H1 (cell line): ENCODE results near the gene TGM1. TPM values are rescaled to one million over a fixed set of nuclear protein-coding genes. Genes with fewer than 3 reads are reported as not detected.

Experiments
- CTCF ChIA-PET: fragments of 300-600 bp; sonication (Branson Sonifier 250); formaldehyde crosslinking; loops from one replicate; lab custom pipeline; 2021; ENCODE audit not compliant: partially characterized antibody; lab: Charles Lee
- POLR2A ChIA-PET: fragments of 300-600 bp; sonication (Branson Sonifier 250); formaldehyde crosslinking; loops from one replicate; lab custom pipeline; 2021; ENCODE audit warnings: inconsistent platforms; ENCODE audit not compliant: partially characterized antibody; lab: Charles Lee
- DNase-seq, 2 experiments: peaks; one replicate each; pipeline versions ENCODE4 v3.0.0 to v3.0.0-alpha.2; 2010 to 2022; ENCODE audit warnings: low spot score in 2 of 2, low read depth in 1 of 2, mixed read lengths in 1 of 2
- FAIRE-seq: peaks from 2 replicates; lab custom pipeline; 2011; peaks lifted over from hg19 to GRCh38; lab: Jason Lieb, UNC
- H2AFZ ChIP-seq: 2 replicates; pipeline ENCODE4 v1.8.1; 2012; ENCODE audit warnings: low read length, inconsistent platforms
- H2AK5ac ChIP-seq: 2 replicates; pipeline ENCODE4 v1.6.1; 2013; ENCODE audit warnings: low read depth, low read length
- H2BK120ac ChIP-seq: replicated peaks from 2 replicates; pipeline ENCODE3; 2013; ENCODE audit warnings: low read depth, low read length, inconsistent platforms
- H2BK12ac ChIP-seq: 2 replicates; pipeline ENCODE4 v1.6.1; 2013; ENCODE audit warnings: low read depth, low read length
- H2BK15ac ChIP-seq: 2 replicates; pipeline ENCODE4 v1.6.1; 2013; ENCODE audit warnings: low read length
- H2BK20ac ChIP-seq: 2 replicates; pipeline ENCODE4 v1.6.1; 2013; ENCODE audit warnings: low read length
- H2BK5ac ChIP-seq: 2 replicates; pipeline ENCODE4 v1.6.1; 2013; ENCODE audit warnings: low read depth, low read length
- H3K14ac ChIP-seq: 2 replicates; pipeline ENCODE4 v1.6.1; 2013; ENCODE audit warnings: inconsistent platforms; ENCODE audit not compliant: insufficient read length
- H3K18ac ChIP-seq: 2 replicates; pipeline ENCODE4 v1.6.1; 2013; ENCODE audit warnings: low read length; ENCODE audit errors: extremely low read depth
- H3K23ac ChIP-seq: 2 replicates; pipeline ENCODE4 v1.6.1; 2013; ENCODE audit warnings: inconsistent platforms; ENCODE audit not compliant: insufficient read length
- H3K23me2 ChIP-seq: 2 replicates; pipeline ENCODE4 v1.6.1; 2013; ENCODE audit warnings: low read depth, low read length
- H3K27ac ChIP-seq: 2 replicates; pipeline ENCODE4 v1.6.1; 2011; ENCODE audit warnings: low read depth, low read length, inconsistent platforms
- H3K27me3 ChIP-seq, 4 experiments: replicated peaks in 1 of 4; 1 replicate in 1 of 4; 2 replicates in 3 of 4; pipeline versions ENCODE4 v1.6.1 to v1.8.1; 2011 to 2013; ENCODE audit warnings: low read length in 3 of 4, mild to moderate bottlenecking in 3 of 4, inconsistent platforms in 2 of 4, mixed read lengths in 2 of 4, moderate library complexity in 1 of 4; ENCODE audit not compliant: control insufficient read depth in 3 of 4, insufficient read depth in 3 of 4; ENCODE audit errors: extremely low read depth in 1 of 4
- H3K36me3 ChIP-seq, 4 experiments: 2 replicates each; pipeline versions ENCODE4 v1.6.1 to v1.8.1; 2011 to 2013; ENCODE audit warnings: mild to moderate bottlenecking in 4 of 4, low read length in 3 of 4, moderate library complexity in 2 of 4, control low read depth in 1 of 4, inconsistent platforms in 1 of 4; ENCODE audit not compliant: insufficient read depth in 4 of 4, control insufficient read depth in 2 of 4
- H3K4ac ChIP-seq: replicated peaks from 2 replicates; pipeline ENCODE3; 2013; ENCODE audit warnings: low read length, low read depth, mixed read lengths, inconsistent platforms; ENCODE audit not compliant: insufficient read length
- H3K4me1 ChIP-seq, 4 experiments: replicated peaks in 1 of 4; 1 replicate in 1 of 4; 2 replicates in 3 of 4; pipeline versions ENCODE4 v1.6.1 to v1.8.1; 2011 to 2013; ENCODE audit warnings: low read length in 3 of 4, inconsistent platforms in 2 of 4, mixed read lengths in 1 of 4; ENCODE audit not compliant: insufficient read depth in 4 of 4, control insufficient read depth in 3 of 4
- H3K4me2 ChIP-seq, 2 experiments: 2 replicates each; pipeline versions ENCODE4 v1.6.1 to v1.8.1; 2011 to 2013; ENCODE audit warnings: low read depth in 2 of 2, low read length in 2 of 2, control low read depth in 1 of 2, inconsistent platforms in 1 of 2, mild to moderate bottlenecking in 1 of 2; ENCODE audit not compliant: insufficient read depth in 1 of 2
- H3K4me3 ChIP-seq, 4 experiments: fragments of 200-600, 300-600 bp in 1 of 4; sonication (generic), shearing (Covaris generic), sonication (Bioruptor Twin) in 1 of 4; 2 replicates each; pipeline versions ENCODE4 v1.5.1 to v1.8.1; 2011 to 2016; ENCODE audit warnings: low read length in 4 of 4, low read depth in 3 of 4, control low read depth in 2 of 4, inconsistent platforms in 2 of 4, mild to moderate bottlenecking in 2 of 4, mixed read lengths in 1 of 4, moderate library complexity in 1 of 4; ENCODE audit not compliant: insufficient read depth in 2 of 4; ENCODE audit errors: extremely low read depth in 1 of 4
- H3K56ac ChIP-seq: replicated peaks from 2 replicates; pipeline ENCODE3; 2013; ENCODE audit warnings: low read depth, mild to moderate bottlenecking, mixed read lengths, low read length, inconsistent platforms; ENCODE audit not compliant: insufficient read length
- H3K79me1 ChIP-seq: 2 replicates; pipeline ENCODE4 v1.6.1; 2013; ENCODE audit warnings: low read depth, low read length, control low read depth
- H3K79me2 ChIP-seq, 2 experiments: 2 replicates each; pipeline versions ENCODE4 v1.6.1 to v1.8.1; 2012 to 2013; ENCODE audit warnings: low read length in 2 of 2, mild to moderate bottlenecking in 2 of 2, inconsistent platforms in 1 of 2; ENCODE audit not compliant: insufficient read depth in 2 of 2, control insufficient read depth in 1 of 2
- H3K9ac ChIP-seq, 4 experiments: replicated peaks in 1 of 4; 1 replicate in 1 of 4; 2 replicates in 3 of 4; pipeline versions ENCODE4 v1.6.1 to v1.8.1; 2011 to 2013; ENCODE audit warnings: low read depth in 3 of 4, low read length in 3 of 4, control low read depth in 2 of 4, mild to moderate bottlenecking in 2 of 4, moderate library complexity in 2 of 4, inconsistent platforms in 1 of 4; ENCODE audit errors: extremely low read depth in 1 of 4
- H3K9me3 ChIP-seq, 2 experiments: 2 replicates each; pipeline versions ENCODE4 v1.6.1 to v1.8.1; 2012 to 2013; ENCODE audit warnings: mild to moderate bottlenecking in 2 of 2, moderate library complexity in 2 of 2, control low read depth in 1 of 2, inconsistent platforms in 1 of 2, low read depth in 1 of 2, low read length in 1 of 2, mixed read lengths in 1 of 2; ENCODE audit not compliant: insufficient read depth in 2 of 2
- H4K20me1 ChIP-seq, 2 experiments: replicated peaks in 1 of 2; 2 replicates each; pipeline versions ENCODE3 to v1.8.1; 2011 to 2013; ENCODE audit warnings: inconsistent platforms in 2 of 2, low read length in 2 of 2, mild to moderate bottlenecking in 1 of 2; ENCODE audit not compliant: insufficient read depth in 2 of 2, control insufficient read depth in 1 of 2
- H4K5ac ChIP-seq: 2 replicates; pipeline ENCODE4 v1.6.1; 2013; ENCODE audit warnings: low read length, low read depth, mixed read lengths, inconsistent platforms; ENCODE audit not compliant: insufficient read length
- H4K8ac ChIP-seq: 2 replicates; pipeline ENCODE4 v1.8.0; 2013; ENCODE audit warnings: mild to moderate bottlenecking, moderate library complexity, low read length, inconsistent platforms; ENCODE audit not compliant: insufficient read depth; ENCODE audit errors: extremely low read depth
- H4K91ac ChIP-seq: replicated peaks from 2 replicates; pipeline ENCODE3; 2013; ENCODE audit warnings: low read length, mixed read lengths, inconsistent platforms; ENCODE audit not compliant: insufficient read length
- EGR1 ChIP-seq: IDR thresholded peaks from 2 replicates; pipeline ENCODE4 v1.6.1; 2011; ENCODE audit warnings: low read depth, low read length, borderline replicate concordance
- GABPA ChIP-seq: IDR thresholded peaks from 2 replicates; pipeline ENCODE4 v1.6.1; 2011; ENCODE audit warnings: mild to moderate bottlenecking, low read length, moderate library complexity, borderline replicate concordance; ENCODE audit not compliant: insufficient read depth
- HDAC2 ChIP-seq, 2 experiments: fragments of 300-600 bp in 1 of 2; sonication (generic) in 1 of 2; IDR thresholded peaks; 2 replicates each; pipeline ENCODE4 v1.6.1; 2011 to 2012; ENCODE audit warnings: low read depth in 2 of 2, low read length in 2 of 2, mild to moderate bottlenecking in 2 of 2, moderate library complexity in 2 of 2, borderline replicate concordance in 1 of 2, inconsistent platforms in 1 of 2
- HDAC6 ChIP-seq: IDR thresholded peaks from one replicate; pipeline ENCODE4 v1.7.1; 2012; ENCODE audit warnings: low read depth, mild to moderate bottlenecking, inconsistent platforms, low read length, moderate library complexity
- KDM4A ChIP-seq: IDR thresholded peaks from one replicate; pipeline ENCODE4 v1.7.1; 2012; ENCODE audit warnings: low read depth, mild to moderate bottlenecking, moderate library complexity, low read length, inconsistent platforms; ENCODE audit not compliant: severe bottlenecking
- KDM5A ChIP-seq: fragments of 200-600 bp; IDR thresholded peaks from 2 replicates; pipeline ENCODE4 v1.7.1; 2012; ENCODE audit warnings: mild to moderate bottlenecking, low read length, inconsistent platforms, mixed read lengths
- NANOG ChIP-seq: IDR thresholded peaks from 2 replicates; pipeline ENCODE4 v1.6.1; 2011; ENCODE audit warnings: low read length, low read depth, mild to moderate bottlenecking, inconsistent platforms; ENCODE audit not compliant: insufficient read depth, poor library complexity, severe bottlenecking
- NRF1 ChIP-seq: IDR thresholded peaks from 2 replicates; pipeline ENCODE4 v1.6.1; 2011; ENCODE audit warnings: mild to moderate bottlenecking, low read depth, low read length, improper control_type of control experiment
- PHF8 ChIP-seq: fragments of 200-600 bp; sonication (generic); conservative IDR thresholded peaks from 2 replicates; pipeline ENCODE4 v1.7.1; 2012; ENCODE audit warnings: low read depth, mild to moderate bottlenecking, inconsistent platforms, low read length, moderate library complexity
- RFX5 ChIP-seq: IDR thresholded peaks from 2 replicates; pipeline ENCODE4 v1.6.1; 2011; ENCODE audit warnings: low read depth, low read length, improper control_type of control experiment, borderline replicate concordance
- SIN3A ChIP-seq, 2 experiments: IDR thresholded peaks in 1 of 2; conservative IDR thresholded peaks in 1 of 2; 2 replicates each; pipeline ENCODE4 v1.6.1; 2011 to 2012; ENCODE audit warnings: low read length in 2 of 2, improper control_type of control experiment in 1 of 2, low read depth in 1 of 2, mild to moderate bottlenecking in 1 of 2
- WGBS, 2 experiments: shearing (Covaris generic) in 1 of 2; methylation state at CpG; one replicate each; pipeline versions ENCODE4 v1.1.6 to v1.1.7; 2013 to 2015; ENCODE audit warnings: low lambda C conversion rate in 2 of 2, mixed read lengths in 2 of 2, inconsistent platforms in 1 of 2, low coverage in 1 of 2, missing lambda C conversion rate in 1 of 2; ENCODE audit not compliant: insufficient replicate concordance in 2 of 2, insufficient coverage in 1 of 2, insufficient read length in 1 of 2; ENCODE audit errors: extremely low coverage in 1 of 2, missing lambda C conversion rate in 1 of 2; 5-methylcytosine and 5-hydroxymethylcytosine counted together
- polyA plus RNA-seq, 7 experiments: library from polyadenylated mRNA; depleted of rRNA in 3 of 7; stranded (reverse) in 5 of 7; unstranded in 2 of 7; fragments of >200 nt in 5 of 7; fragments of 200-250 nt in 2 of 7; gene quantifications; 1 replicate in 5 of 7; 2 replicates in 1 of 7; 4 replicates in 1 of 7; pipeline versions ENCODE4 v1.2.1 to v1.2.3, GENCODE V29; 2011 to 2013; ENCODE audit warnings: missing spikeins in 2 of 7, mixed read lengths in 2 of 7
- total RNA-seq: library from RNA; stranded (reverse); fragmentation: NEBNext Ultra II Directional; extraction: Animal tissue kit (Norgen Biotek cat#: 25700); gene quantifications from 2 replicates; pipeline ENCODE4 v1.2.1, GENCODE V29; 2021

Gene TGM1
- total and polyA plus RNA-seq, 2 of the 8 experiments (the other 6 are each of a cell fraction or from before 2014, with no cell fraction given): 1.8 to 2.2 TPM

DNA sequence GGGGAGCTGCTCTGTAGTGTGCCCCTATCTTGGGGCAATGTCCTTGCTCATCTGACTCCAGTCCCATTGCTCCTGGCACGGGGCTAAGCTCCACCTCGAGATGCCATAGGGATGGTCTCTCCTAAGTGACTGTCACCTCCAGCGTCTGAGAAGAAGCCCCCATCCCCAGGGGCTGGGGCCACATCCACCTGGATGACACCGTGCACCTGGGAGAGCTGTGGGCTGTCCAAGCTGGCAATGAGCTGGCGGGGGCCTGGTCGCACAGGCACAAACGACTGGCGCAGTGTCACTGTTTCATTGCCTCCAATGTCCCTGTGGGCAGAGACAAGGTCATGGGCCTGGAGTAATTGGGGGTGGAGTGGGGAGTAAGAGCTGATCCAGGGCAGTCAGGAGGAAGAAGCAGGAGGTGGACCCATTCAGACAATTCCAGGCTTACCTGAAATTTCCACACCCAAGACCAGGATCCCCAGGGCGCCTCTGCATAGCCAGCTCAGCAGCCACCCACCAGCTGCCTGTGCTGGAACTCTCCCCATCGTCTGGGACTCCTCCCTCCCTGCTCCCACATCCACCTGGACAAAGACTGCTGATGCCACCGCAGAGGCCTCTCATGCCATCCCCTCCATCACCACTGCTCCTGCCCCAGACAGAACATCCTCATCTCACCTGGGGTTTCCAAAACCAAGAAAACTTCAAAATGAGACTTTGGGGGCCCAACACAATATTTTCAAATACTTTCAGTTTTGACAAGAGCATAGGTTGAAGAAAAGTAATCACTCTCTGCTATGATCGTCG, 13.6 kb downstream of the TGM1 start:
- H3K23ac ChIP-seq: no peak overlapping the region
- no peak overlapping the region for H2BK12ac ChIP-seq
- no peak for DNase-seq
- H2BK20ac ChIP-seq: no peak overlapping the region
- no peaks in the 10 kb centered on the region for H3K27me3 ChIP-seq
- no peak overlapping the region for H3K4me3 ChIP-seq
- H3K4me1 ChIP-seq: no peaks in the 10 kb centered on the region
- H2BK120ac ChIP-seq: no peak overlapping the region
- no peaks in the 10 kb centered on the region for H3K36me3 ChIP-seq
- no peak overlapping the region for H2AK5ac ChIP-seq
- no peak overlapping the region for H3K27ac ChIP-seq
- H2BK5ac ChIP-seq: no peak overlapping the region
- 77% methylated on average over 13 of the region's 13 CpGs; no CpG with 5 or more reads in 1 of the 2 experiments for WGBS, 2 experiments
- H3K23me2 ChIP-seq: no peaks in the 10 kb centered on the region
- no peak overlapping the region for H2AFZ ChIP-seq
- no peaks in the 10 kb centered on the region for H3K9me3 ChIP-seq
- H4K5ac ChIP-seq: no peak overlapping the region
- CTCF ChIA-PET: interaction anchor here (1.0 to 9.4 kb wide), 6 partner anchors 11 to 67 kb away, joined by 3 to 163 read pairs (median 22); partner anchors contain the start of genes CIDEB, DHRS1, NOP9 and RABGGTA
- no peak overlapping the region for H3K9ac ChIP-seq
- H4K20me1 ChIP-seq: no peaks in the 10 kb centered on the region
- H3K4me2 ChIP-seq: no peak overlapping the region
- H4K91ac ChIP-seq: no peak overlapping the region
- no peak for FAIRE-seq
- H3K4ac ChIP-seq: no peak overlapping the region
- H3K18ac ChIP-seq: no peak overlapping the region
- POLR2A ChIA-PET: interaction anchor here (1.1 to 4.2 kb wide), 5 partner anchors 10 to 34 kb away, joined by 3 to 15 read pairs (median 4); partner anchors contain the start of gene RABGGTA
- H4K8ac ChIP-seq: no peak overlapping the region
- no peak overlapping the region for H3K56ac ChIP-seq
- H3K79me2 ChIP-seq: no peaks in the 10 kb centered on the region
- H2BK15ac ChIP-seq: no peak overlapping the region
- H3K79me1 ChIP-seq: no peaks in the 10 kb centered on the region
- H3K14ac ChIP-seq: no peak overlapping the region
- TF ChIP-seq HDAC6 (no peak), KDM5A (no peak), HDAC2 (IDR thresholded peaks at IDR 0.05; ENCODE audit: borderline replicate concordance in 1 of 2, low read depth in 2 of 2, low read length in 2 of 2) (no peak), PHF8 (no peak), SIN3A (conservative IDR thresholded peaks at IDR 0.05 in 1 of 2, IDR thresholded peaks at IDR 0.05 in 1 of 2; ENCODE audit: low read depth in 1 of 2, low read length in 2 of 2) (no peak), NRF1 (no peak), RFX5 (no peak), GABPA (no peak), NANOG (no peak), KDM4A (no peak), EGR1 (no peak)
